Esophagus muscularis mucosa (tissue), 4 donors: ENCODE results near the gene DTD1. TPM values are rescaled to one million over a fixed set of nuclear protein-coding genes. Genes with fewer than 3 reads are reported as not detected.

Experiments used
- DNase-seq: peaks from one replicate; pipeline ENCODE4 v3.0.0-alpha.2; 2017; ENCODE audit errors: extremely low spot score
- H3K27ac ChIP-seq, 4 donors: fragments of 200-600 bp; sonication (generic); replicated peaks in 1 of 4; 1 replicate in 3 of 4; 2 replicates in 1 of 4; pipeline ENCODE4 v1.5.1; 2016 to 2019; ENCODE audit warnings: mild to moderate bottlenecking in 1 of 4
- H3K27me3 ChIP-seq, 4 donors: fragments of 200-600 bp; sonication (generic); one replicate each; pipeline versions ENCODE4 v1.5.1 to v1.6.0; 2016 to 2019
- H3K36me3 ChIP-seq, 4 donors: fragments of 200-600 bp; sonication (generic); one replicate each; pipeline ENCODE4 v1.5.1; 2016 to 2019
- H3K4me1 ChIP-seq, 4 donors: fragments of 200-600 bp; sonication (generic); one replicate each; pipeline ENCODE4 v1.5.1; 2016 to 2019
- H3K4me3 ChIP-seq, 4 donors: fragments of 200-600 bp; sonication (generic); 1 replicate in 2 of 4; 2 replicates in 2 of 4; pipeline ENCODE4 v1.5.1; 2016 to 2019; ENCODE audit warnings: mild to moderate bottlenecking in 4 of 4, moderate library complexity in 1 of 4
- H3K9me3 ChIP-seq, 4 donors: fragments of 200-600 bp; sonication (generic); 1 replicate in 3 of 4; 2 replicates in 1 of 4; pipeline ENCODE4 v1.5.1; 2016 to 2019
- CTCF ChIP-seq, 3 experiments: fragments of 200-600 bp in 2 of 3; fragments of 450-650 bp in 1 of 3; sonication (generic) in 2 of 3; IDR thresholded peaks; one replicate each; pipeline ENCODE4 v1.5.1; 2017 to 2019; ENCODE audit warnings: antibody characterized with exemption in 3 of 3, mild to moderate bottlenecking in 2 of 3, moderate library complexity in 1 of 3
- EP300 ChIP-seq: sonication (generic); formaldehyde crosslinking; IDR thresholded peaks from one replicate; pipeline ENCODE4 v1.6.1; 2017; ENCODE audit warnings: antibody characterized with exemption
- POLR2A ChIP-seq: fragments of 450-650 bp; IDR thresholded peaks from one replicate; pipeline ENCODE4 v1.6.1; 2017; ENCODE audit warnings: antibody characterized with exemption, moderate library complexity, mild to moderate bottlenecking, low read depth
- POLR2AphosphoS5 ChIP-seq, 2 donors: sonication (generic); formaldehyde crosslinking; IDR thresholded peaks; one replicate each; pipeline ENCODE4 v1.6.1; 2017; ENCODE audit warnings: antibody characterized with exemption in 2 of 2
- WGBS: methylation state at CpG from one replicate; pipeline ENCODE4 v1.1.5; 2018; 5-methylcytosine and 5-hydroxymethylcytosine counted together
- intact Hi-C: fragments of 100-400 bp; cut with DNase I; formaldehyde crosslinking; loops from one replicate; pipeline ENCODE4 v1.15.1; 2023
- total RNA-seq, 4 donors: library from RNA; depleted of rRNA; stranded (reverse); fragments of >200 nt; gene quantifications; one replicate each; pipeline versions ENCODE4 v1.1.0 to v1.2.1, GENCODE V29; 2016

DTD1 gene
- total RNA-seq, 4 donors from 2014 or later: 15.1 to 20.0 (median 17.5) TPM

GRCh38 chr20:18801516-18801915, 213.7 kb downstream of the DTD1 start:
- intact Hi-C loops: no loop called here
- Histone ChIP-seq H3K27ac (no peak overlapping the region), H3K4me1 (no peaks in the 10 kb centered on the region), H3K36me3 (no peaks in the 10 kb centered on the region), H3K9me3 (peaks cover 0 to 4% (median 0%) of the 10 kb centered on the region in 4 donors), H3K27me3 (no peaks in the 10 kb centered on the region), H3K4me3 (no peak overlapping the region)
- DNase-seq: no peak
- 88% methylated on average over 2 of the region's 2 CpGs for WGBS
- no peak for TF ChIP-seq POLR2AphosphoS5 (IDR thresholded peaks at IDR 0.05)
- no peak for TF ChIP-seq CTCF (IDR thresholded peaks at IDR 0.05)
- TF ChIP-seq EP300: no peak
- TF ChIP-seq POLR2A: no peak

- Histone ChIP-seq H3K27ac (no peak overlapping the region), H3K4me1 (no peaks in the 10 kb centered on the region), H3K27me3 (no peaks in the 10 kb centered on the region), H3K36me3 (no peaks in the 10 kb centered on the region), H3K4me3 (no peak overlapping the region), H3K9me3 (no peaks in the 10 kb centered on the region)
- WGBS: 51% methylated on average over 7 of the region's 7 CpGs
- TF ChIP-seq EP300: no peak
- no peak for TF ChIP-seq POLR2AphosphoS5 (IDR thresholded peaks at IDR 0.05)
- DNase-seq: no peak
- intact Hi-C loops: no loop called here
These were observed 214.3 kb downstream of the DTD1 start for GRCh38 chr20:18802012-18802634.

GRCh38 chr20:18805881-18806280, 218.0 kb downstream of the DTD1 start:
- no peak overlapping the region for H3K4me3 ChIP-seq
- H3K4me1 ChIP-seq: no peaks in the 10 kb centered on the region
- no peaks in the 10 kb centered on the region for H3K9me3 ChIP-seq
- DNase-seq: no peak
- H3K27me3 ChIP-seq: no peaks in the 10 kb centered on the region
- TF ChIP-seq POLR2AphosphoS5 (IDR thresholded peaks at IDR 0.05): no peak
- no peak for TF ChIP-seq POLR2A
- no peak for TF ChIP-seq EP300
- TF ChIP-seq CTCF (IDR thresholded peaks at IDR 0.05): no peak
- no peak overlapping the region for H3K27ac ChIP-seq
- intact Hi-C loops: no loop called here
- H3K36me3 ChIP-seq: no peaks in the 10 kb centered on the region
- 72% methylated on average over 4 of the region's 4 CpGs for WGBS

DNA sequence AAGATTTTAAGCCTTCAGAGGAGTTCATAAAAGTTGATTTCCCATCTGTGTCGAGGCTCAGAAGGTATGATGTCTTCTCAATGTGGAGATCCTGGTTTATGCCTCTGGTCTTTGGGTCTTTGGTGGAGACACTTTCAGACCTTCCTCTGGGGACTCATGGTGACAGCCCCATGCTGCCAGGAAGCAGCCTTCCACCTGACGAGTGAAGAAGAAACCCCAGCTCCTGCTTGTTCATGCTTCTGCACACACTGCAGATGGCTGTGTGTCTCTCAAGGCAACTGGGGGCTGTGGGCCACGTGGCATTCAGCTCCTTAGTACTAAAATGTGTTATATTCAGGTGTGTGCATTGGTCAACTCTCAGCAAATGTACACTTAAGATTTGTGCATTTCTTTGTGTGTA, 220.9 kb downstream of the DTD1 start:
- Histone ChIP-seq H3K4me1 (no peaks in the 10 kb centered on the region), H3K27ac (no peak overlapping the region), H3K4me3 (no peak overlapping the region), H3K36me3 (no peaks in the 10 kb centered on the region), H3K9me3 (no peaks in the 10 kb centered on the region), H3K27me3 (no peaks in the 10 kb centered on the region)
- no peak for TF ChIP-seq CTCF (IDR thresholded peaks at IDR 0.05)
- no peak for TF ChIP-seq EP300
- TF ChIP-seq POLR2A: no peak
- no peak for TF ChIP-seq POLR2AphosphoS5 (IDR thresholded peaks at IDR 0.05)
- intact Hi-C loops: no loop called here
- DNase-seq: no peak
- 58% methylated on average over 3 of the region's 3 CpGs for WGBS

DNA sequence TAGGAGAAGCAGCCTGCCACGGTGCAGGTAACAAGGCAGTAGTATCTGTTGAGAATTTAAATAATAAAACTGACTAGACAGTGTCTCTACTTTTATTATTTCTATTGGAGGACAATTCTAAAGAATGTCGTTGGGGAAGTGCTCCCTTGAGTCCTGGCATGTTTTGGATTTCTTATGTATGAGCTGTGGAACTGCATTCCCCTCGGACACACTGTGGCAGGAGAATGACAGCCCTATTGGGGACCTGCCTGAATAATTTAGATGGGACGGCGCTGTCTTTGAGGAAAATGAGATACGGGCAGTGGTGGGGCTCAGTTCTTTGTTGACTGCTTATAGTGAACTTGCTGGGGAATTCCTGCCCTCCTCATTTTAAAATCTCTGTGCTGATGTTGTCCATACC, 223.3 kb downstream of the DTD1 start:
- WGBS: 85% methylated on average over 6 of the region's 6 CpGs
- TF ChIP-seq POLR2AphosphoS5 (IDR thresholded peaks at IDR 0.05) (no peak), CTCF (IDR thresholded peaks at IDR 0.05) (no peak), EP300 (no peak), POLR2A (no peak)

More for the DNA sequence above, 223.3 kb downstream of the DTD1 start:
- intact Hi-C loops: no loop called here
- Histone ChIP-seq H3K4me1 (no peaks in the 10 kb centered on the region), H3K27ac (no peak overlapping the region), H3K4me3 (no peak overlapping the region), H3K9me3 (no peaks in the 10 kb centered on the region), H3K27me3 (no peaks in the 10 kb centered on the region), H3K36me3 (no peaks in the 10 kb centered on the region)
- no peak for DNase-seq
